ENCODE measurements around the gene CLDN22. TPM values are rescaled to one million over a fixed set of nuclear protein-coding genes. Genes with fewer than 3 reads are reported as not detected.

CLDN22 gene
- total and polyA plus RNA-seq, 5 donors from 2014 or later: not detected

- H3K4me1 ChIP-seq (ENCODE audit: control insufficient read depth, insufficient read depth, low read length, poor library complexity, severe bottlenecking): no peaks in the 10 kb centered on the region
- H3K4me3 Mint-ChIP-seq: no peak overlapping the region
- H3K36me3 ChIP-seq (ENCODE audit: control insufficient read depth, insufficient read depth, low read length): no peaks in the 10 kb centered on the region
- no peak overlapping the region for H3K4me3 ChIP-seq (ENCODE audit: low read depth, low read length)
- no peaks in the 10 kb centered on the region for H3K4me1 Mint-ChIP-seq
- no peaks in the 10 kb centered on the region for H3K9me3 Mint-ChIP-seq
- no peaks in the 10 kb centered on the region for H3K9me3 ChIP-seq (ENCODE audit: control insufficient read depth in 2 of 2, low read length in 2 of 2)
- ATAC-seq (ENCODE audit: low read depth in 2 of 2) (no peak), DNase-seq (no peak)
- no peak overlapping the region for H3K27ac Mint-ChIP-seq
- no peaks in the 10 kb centered on the region for H3K27me3 ChIP-seq (ENCODE audit: control insufficient read depth, insufficient read depth, low read length)
- no peaks in the 10 kb centered on the region for H3K36me3 Mint-ChIP-seq
- H3K27me3 Mint-ChIP-seq: no peaks in the 10 kb centered on the region
- no peak overlapping the region for H3K27ac ChIP-seq (ENCODE audit: insufficient read depth, low read length, poor library complexity, severe bottlenecking)
These were observed 32.8 kb downstream of the CLDN22 start for GRCh38 chr4:183287309-183287659.

- Mint-ChIP-seq H3K27ac (no peak overlapping the region), H3K9me3 (no peaks in the 10 kb centered on the region), H3K4me3 (no peak overlapping the region), H3K36me3 (no peaks in the 10 kb centered on the region), H3K27me3 (no peaks in the 10 kb centered on the region), H3K4me1 (no peaks in the 10 kb centered on the region)
- ATAC-seq (ENCODE audit: low read depth in 2 of 2) (no peak), DNase-seq (no peak)
- no peaks in the 10 kb centered on the region for H3K4me1 ChIP-seq (ENCODE audit: control insufficient read depth, insufficient read depth, low read length, poor library complexity, severe bottlenecking)
- no peaks in the 10 kb centered on the region for H3K36me3 ChIP-seq (ENCODE audit: control insufficient read depth, insufficient read depth, low read length)
- H3K27ac ChIP-seq (ENCODE audit: insufficient read depth, low read length, poor library complexity, severe bottlenecking): no peak overlapping the region
- no peak overlapping the region for H3K4me3 ChIP-seq (ENCODE audit: low read depth, low read length)
- H3K27me3 ChIP-seq (ENCODE audit: control insufficient read depth, insufficient read depth, low read length): no peaks in the 10 kb centered on the region
- H3K9me3 ChIP-seq (ENCODE audit: control insufficient read depth in 2 of 2, low read length in 2 of 2): no peaks in the 10 kb centered on the region
These were observed 33.3 kb downstream of the CLDN22 start for GRCh38 chr4:183286590-183287308.

GRCh38 chr4:183285886-183286285 lies 34.2 kb downstream of the CLDN22 start:
- no peaks in the 10 kb centered on the region for H3K9me3 ChIP-seq (ENCODE audit: control insufficient read depth in 2 of 2, low read length in 2 of 2)
- ATAC-seq (ENCODE audit: low read depth in 2 of 2) (no peak), DNase-seq (no peak)
- no peak overlapping the region for H3K27ac ChIP-seq (ENCODE audit: insufficient read depth, low read length, poor library complexity, severe bottlenecking)
- Mint-ChIP-seq H3K27ac (no peak overlapping the region), H3K9me3 (no peaks in the 10 kb centered on the region), H3K4me1 (no peaks in the 10 kb centered on the region), H3K36me3 (no peaks in the 10 kb centered on the region), H3K27me3 (no peaks in the 10 kb centered on the region), H3K4me3 (no peak overlapping the region)
- no peaks in the 10 kb centered on the region for H3K4me1 ChIP-seq (ENCODE audit: control insufficient read depth, insufficient read depth, low read length, poor library complexity, severe bottlenecking)
- no peaks in the 10 kb centered on the region for H3K36me3 ChIP-seq (ENCODE audit: control insufficient read depth, insufficient read depth, low read length)
- H3K4me3 ChIP-seq (ENCODE audit: low read depth, low read length): no peak overlapping the region
- no peaks in the 10 kb centered on the region for H3K27me3 ChIP-seq (ENCODE audit: control insufficient read depth, insufficient read depth, low read length)

- Mint-ChIP-seq H3K4me3 (no peak overlapping the region), H3K9me3 (no peaks in the 10 kb centered on the region), H3K4me1 (no peaks in the 10 kb centered on the region), H3K27ac (no peak overlapping the region), H3K36me3 (no peaks in the 10 kb centered on the region), H3K27me3 (peaks cover 6% of the 10 kb centered on the region)
- no peak for ATAC-seq (ENCODE audit: low read depth in 2 of 2)
- H3K27me3 ChIP-seq (ENCODE audit: control insufficient read depth, insufficient read depth, low read length): no peaks in the 10 kb centered on the region
- no peaks in the 10 kb centered on the region for H3K36me3 ChIP-seq (ENCODE audit: control insufficient read depth, insufficient read depth, low read length)
- no peak for DNase-seq
- H3K4me1 ChIP-seq (ENCODE audit: control insufficient read depth, insufficient read depth, low read length, poor library complexity, severe bottlenecking): no peaks in the 10 kb centered on the region
- H3K27ac ChIP-seq (ENCODE audit: insufficient read depth, low read length, poor library complexity, severe bottlenecking): no peak overlapping the region
- no peaks in the 10 kb centered on the region for H3K9me3 ChIP-seq (ENCODE audit: control insufficient read depth in 2 of 2, low read length in 2 of 2)
- no peak overlapping the region for H3K4me3 ChIP-seq (ENCODE audit: low read depth, low read length)
These were observed 35.1 kb downstream of the CLDN22 start for GRCh38 chr4:183284965-183285364.

GRCh38 chr4:183284258-183284785 lies 35.8 kb downstream of the CLDN22 start:
- no peaks in the 10 kb centered on the region for H3K4me1 ChIP-seq (ENCODE audit: control insufficient read depth, insufficient read depth, low read length, poor library complexity, severe bottlenecking)
- H3K4me1 Mint-ChIP-seq: no peaks in the 10 kb centered on the region
- no peaks in the 10 kb centered on the region for H3K36me3 ChIP-seq (ENCODE audit: control insufficient read depth, insufficient read depth, low read length)
- ATAC-seq (ENCODE audit: low read depth in 2 of 2) (no peak), DNase-seq (no peak)
- H3K27me3 Mint-ChIP-seq: peaks cover 6% of the 10 kb centered on the region
- H3K27me3 ChIP-seq (ENCODE audit: control insufficient read depth, insufficient read depth, low read length): no peaks in the 10 kb centered on the region
- H3K27ac Mint-ChIP-seq: no peak overlapping the region
- H3K4me3 Mint-ChIP-seq: no peak overlapping the region
- no peak overlapping the region for H3K4me3 ChIP-seq (ENCODE audit: low read depth, low read length)
- no peaks in the 10 kb centered on the region for H3K9me3 ChIP-seq (ENCODE audit: control insufficient read depth in 2 of 2, low read length in 2 of 2)
- H3K36me3 Mint-ChIP-seq: no peaks in the 10 kb centered on the region
- H3K9me3 Mint-ChIP-seq: no peaks in the 10 kb centered on the region
- H3K27ac ChIP-seq (ENCODE audit: insufficient read depth, low read length, poor library complexity, severe bottlenecking): no peak overlapping the region

GRCh38 chr4:183276106-183276505 lies 44.0 kb downstream of the CLDN22 start:
- ATAC-seq (ENCODE audit: low read depth in 2 of 2): no peak

GRCh38 chr4:183272384-183272783 lies 47.7 kb downstream of the CLDN22 start:
- no peaks in the 10 kb centered on the region for H3K36me3 ChIP-seq (ENCODE audit: control insufficient read depth, insufficient read depth, low read length)
- no peak for DNase-seq
- Mint-ChIP-seq H3K4me1 (no peaks in the 10 kb centered on the region), H3K36me3 (peaks cover 5% of the 10 kb centered on the region), H3K27me3 (no peaks in the 10 kb centered on the region), H3K27ac (no peak overlapping the region), H3K9me3 (peaks cover 0 to 17% (median 3%) of the 10 kb centered on the region in 7 donors), H3K4me3 (no peak overlapping the region)
- no peak overlapping the region for H3K4me3 ChIP-seq (ENCODE audit: low read depth, low read length)
- ATAC-seq (ENCODE audit: low read depth in 2 of 2): no peak
- H3K27me3 ChIP-seq (ENCODE audit: control insufficient read depth, insufficient read depth, low read length): no peaks in the 10 kb centered on the region
- H3K9me3 ChIP-seq (ENCODE audit: control insufficient read depth in 2 of 2, low read length in 2 of 2): peaks cover 10 to 13% of the 10 kb centered on the region in 2 experiments
- no peaks in the 10 kb centered on the region for H3K4me1 ChIP-seq (ENCODE audit: control insufficient read depth, insufficient read depth, low read length, poor library complexity, severe bottlenecking)
- H3K27ac ChIP-seq (ENCODE audit: insufficient read depth, low read length, poor library complexity, severe bottlenecking): no peak overlapping the region

More at GRCh38 chr4:183276106-183276505, 44.0 kb downstream of the CLDN22 start:
- H3K36me3 Mint-ChIP-seq: peaks cover 5% of the 10 kb centered on the region
- Histone ChIP-seq H3K27ac (ENCODE audit: insufficient read depth, low read length, poor library complexity, severe bottlenecking) (no peak overlapping the region), H3K9me3 (ENCODE audit: control insufficient read depth in 2 of 2, low read length in 2 of 2) (peaks cover 10 to 13% of the 10 kb centered on the region in 2 experiments), H3K36me3 (ENCODE audit: control insufficient read depth, insufficient read depth, low read length) (no peaks in the 10 kb centered on the region), H3K4me1 (ENCODE audit: control insufficient read depth, insufficient read depth, low read length, poor library complexity, severe bottlenecking) (no peaks in the 10 kb centered on the region), H3K4me3 (ENCODE audit: low read depth, low read length) (no peak overlapping the region), H3K27me3 (ENCODE audit: control insufficient read depth, insufficient read depth, low read length) (no peaks in the 10 kb centered on the region)
- H3K4me1 Mint-ChIP-seq: no peaks in the 10 kb centered on the region
- no peak for DNase-seq
- H3K4me3 Mint-ChIP-seq: no peak overlapping the region
- no peak overlapping the region for H3K27ac Mint-ChIP-seq
- H3K27me3 Mint-ChIP-seq: peaks cover 6% of the 10 kb centered on the region
- peaks cover 0 to 17% (median 3%) of the 10 kb centered on the region in 7 donors for H3K9me3 Mint-ChIP-seq

- no peaks in the 10 kb centered on the region for H3K9me3 Mint-ChIP-seq
- Histone ChIP-seq H3K36me3 (ENCODE audit: control insufficient read depth, insufficient read depth, low read length) (no peaks in the 10 kb centered on the region), H3K27me3 (ENCODE audit: control insufficient read depth, insufficient read depth, low read length) (no peaks in the 10 kb centered on the region), H3K4me1 (ENCODE audit: control insufficient read depth, insufficient read depth, low read length, poor library complexity, severe bottlenecking) (no peaks in the 10 kb centered on the region), H3K4me3 (ENCODE audit: low read depth, low read length) (no peak overlapping the region), H3K27ac (ENCODE audit: insufficient read depth, low read length, poor library complexity, severe bottlenecking) (no peak overlapping the region), H3K9me3 (ENCODE audit: control insufficient read depth in 2 of 2, low read length in 2 of 2) (no peaks in the 10 kb centered on the region)
- no peaks in the 10 kb centered on the region for H3K36me3 Mint-ChIP-seq
- no peak overlapping the region for H3K4me3 Mint-ChIP-seq
- DNase-seq (no peak), ATAC-seq (ENCODE audit: low read depth in 2 of 2) (no peak)
- H3K27me3 Mint-ChIP-seq: no peaks in the 10 kb centered on the region
- H3K27ac Mint-ChIP-seq: no peak overlapping the region
- H3K4me1 Mint-ChIP-seq: no peaks in the 10 kb centered on the region
These were observed 51.5 kb downstream of the CLDN22 start for GRCh38 chr4:183268556-183268955.
